ENCODE results near the gene NCBP1. TPM values are rescaled to one million over a fixed set of nuclear protein-coding genes. Genes with fewer than 3 reads are reported as not detected.
A peak's percentile ranks its signal among the peaks of the same experiment; 100 is the strongest.

The NCBP1 gene
- total and polyA plus RNA-seq, 11 donors, result 6.9 to 22.4 (median 19.6) TPM

DNA sequence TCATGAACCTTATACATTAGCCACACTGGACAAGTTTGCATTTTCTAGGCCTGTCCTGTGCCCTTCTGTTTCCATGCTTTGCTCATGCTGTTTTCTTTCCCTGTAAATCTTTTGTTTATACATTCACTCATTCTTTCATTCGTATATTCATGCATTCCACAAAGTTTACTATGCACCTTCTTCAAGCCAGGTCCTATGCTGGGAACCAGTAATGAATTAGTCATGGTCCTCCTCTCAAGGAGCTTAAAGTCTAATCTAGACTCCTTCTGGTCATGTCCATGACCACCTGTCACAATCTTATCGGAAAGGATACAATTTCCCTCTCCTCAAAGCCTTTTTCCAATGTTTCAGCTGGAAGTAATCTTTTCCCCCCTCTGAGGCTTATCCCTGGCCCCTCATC, 72.6 kb downstream of the NCBP1 start:
- Histone ChIP-seq H3K4me3 (no peak overlapping the region), H3K36me3 (no peaks in the 10 kb centered on the region), H3K4me1 (peaks cover 0 to 7% (median 0%) of the 10 kb centered on the region in 12 donors), H3K9me3 (no peaks in the 10 kb centered on the region), H3K27ac (no peak overlapping the region), H3K27me3 (peaks cover 0 to 28% (median 2%) of the 10 kb centered on the region in 9 donors)
- DNase-seq (no peak), ATAC-seq (no peak)
- TF ChIP-seq, protein P1, sequence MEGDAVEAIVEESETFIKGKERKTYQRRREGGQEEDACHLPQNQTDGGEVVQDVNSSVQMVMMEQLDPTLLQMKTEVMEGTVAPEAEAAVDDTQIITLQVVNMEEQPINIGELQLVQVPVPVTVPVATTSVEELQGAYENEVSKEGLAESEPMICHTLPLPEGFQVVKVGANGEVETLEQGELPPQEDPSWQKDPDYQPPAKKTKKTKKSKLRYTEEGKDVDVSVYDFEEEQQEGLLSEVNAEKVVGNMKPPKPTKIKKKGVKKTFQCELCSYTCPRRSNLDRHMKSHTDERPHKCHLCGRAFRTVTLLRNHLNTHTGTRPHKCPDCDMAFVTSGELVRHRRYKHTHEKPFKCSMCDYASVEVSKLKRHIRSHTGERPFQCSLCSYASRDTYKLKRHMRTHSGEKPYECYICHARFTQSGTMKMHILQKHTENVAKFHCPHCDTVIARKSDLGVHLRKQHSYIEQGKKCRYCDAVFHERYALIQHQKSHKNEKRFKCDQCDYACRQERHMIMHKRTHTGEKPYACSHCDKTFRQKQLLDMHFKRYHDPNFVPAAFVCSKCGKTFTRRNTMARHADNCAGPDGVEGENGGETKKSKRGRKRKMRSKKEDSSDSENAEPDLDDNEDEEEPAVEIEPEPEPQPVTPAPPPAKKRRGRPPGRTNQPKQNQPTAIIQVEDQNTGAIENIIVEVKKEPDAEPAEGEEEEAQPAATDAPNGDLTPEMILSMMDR (IDR thresholded peaks at IDR 0.05), result no peak
- no peak for TF ChIP-seq POLR2A (IDR thresholded peaks at IDR 0.05)
- intact Hi-C loops (cut with DNase I), result loop anchor here in 2 of 10 donors (10.0 kb wide), 2 partner anchors 241 to 549 kb away; partner anchors contain the start of gene TBC1D2 (in 1 of the 2)
- 82 to 85% (median 83%) methylated on average over 2 of the region's 2 CpGs for WGBS, 4 donors

DNA sequence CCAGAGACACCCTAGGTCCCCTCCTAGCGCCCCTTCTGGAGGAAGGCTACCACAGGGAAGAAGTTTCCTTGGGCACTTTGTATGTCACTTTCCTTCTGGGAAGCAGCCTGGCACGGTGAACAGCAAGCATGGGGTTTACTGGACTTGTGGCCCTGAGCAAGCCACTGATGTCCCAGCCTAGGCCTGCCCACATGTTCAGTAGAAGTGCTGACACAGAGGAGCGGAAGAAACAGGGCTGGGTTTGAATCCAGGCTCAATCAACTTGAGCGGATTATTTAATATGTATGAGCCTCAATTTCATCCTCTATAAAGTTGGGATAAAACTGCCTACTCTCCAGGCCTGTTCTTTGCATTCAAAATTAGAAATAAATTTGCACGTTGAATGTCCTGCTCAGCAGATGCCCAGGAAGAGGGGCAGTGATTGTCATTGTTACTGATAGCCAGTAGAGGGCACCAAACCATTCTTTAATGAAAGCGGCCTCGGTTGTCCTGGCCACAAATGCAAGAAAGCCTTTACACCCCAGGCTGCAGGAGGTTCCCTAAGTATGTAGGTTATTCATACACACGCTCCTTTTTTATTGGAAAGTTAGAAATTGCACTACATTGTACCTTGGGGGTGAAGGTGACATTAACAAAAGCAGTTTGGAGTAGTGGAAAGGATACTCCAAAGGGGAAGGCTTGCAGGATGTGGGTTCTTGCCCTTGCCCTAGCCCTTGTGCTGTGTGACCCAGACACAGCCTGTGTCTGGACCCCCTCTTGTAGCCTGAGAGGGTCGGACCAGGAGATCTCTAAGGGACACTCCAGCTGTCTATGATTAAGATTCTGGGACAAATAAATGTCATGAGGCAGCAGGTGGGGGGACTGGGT, 77.0 kb downstream of the NCBP1 start:
- DNase-seq (peak in 3 of 5 donors; percentile 27 to 50 (median 35)), ATAC-seq (peak; percentile 47 to 88 (median 85))
- TF ChIP-seq POLR2A (IDR thresholded peaks at IDR 0.05), result no peak
- TF ChIP-seq, protein P1 (IDR thresholded peaks at IDR 0.05), result peak; percentile 75 to 90 (median 86)
- Histone ChIP-seq H3K27ac (no peak overlapping the region), H3K36me3 (no peaks in the 10 kb centered on the region), H3K9me3 (no peaks in the 10 kb centered on the region), H3K4me3 (no peak overlapping the region), H3K4me1 (peaks cover 0 to 7% (median 0%) of the 10 kb centered on the region in 12 donors), H3K27me3 (peaks cover 0 to 37% (median 2%) of the 10 kb centered on the region in 9 donors)
- 23 to 26% (median 24%) methylated on average over 8 to 9 of the region's 9 CpGs for WGBS, 4 donors
- intact Hi-C loops (cut with DNase I), result loop anchor here in 9 of 10 donors (1.0 to 5.0 kb wide), 6 partner anchors 92 to 557 kb away; no protein-coding TSS in a partner anchor

DNA sequence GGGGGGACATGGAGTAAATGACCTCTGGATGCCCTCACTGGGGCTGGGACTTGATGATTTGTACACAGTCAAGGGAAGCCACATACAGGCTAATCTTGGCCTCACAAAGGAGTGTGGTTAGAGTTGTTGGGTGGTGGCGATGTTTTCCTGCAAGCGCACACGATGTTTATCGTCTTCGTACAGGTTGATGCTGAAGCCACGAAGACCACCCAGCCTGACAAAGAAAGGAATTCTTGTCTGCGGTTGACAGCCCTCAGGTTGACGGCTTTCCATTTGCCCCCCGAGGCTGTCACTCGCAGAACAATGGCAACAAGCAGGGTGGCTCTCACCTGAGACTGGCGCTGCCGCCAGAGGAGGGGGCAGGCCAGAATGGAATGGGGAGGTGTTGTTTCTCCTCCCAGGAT, 77.6 kb downstream of the NCBP1 start:
- Histone ChIP-seq H3K4me1 (peaks cover 0 to 7% (median 0%) of the 10 kb centered on the region in 12 donors), H3K27ac (no peak overlapping the region), H3K36me3 (no peaks in the 10 kb centered on the region), H3K27me3 (peaks cover 0 to 34% (median 2%) of the 10 kb centered on the region in 9 donors), H3K4me3 (no peak overlapping the region), H3K9me3 (no peaks in the 10 kb centered on the region)
- no peak for DNase-seq
- ATAC-seq, result no peak
- TF ChIP-seq POLR2A (IDR thresholded peaks at IDR 0.05), result no peak
- TF ChIP-seq, protein P1 (IDR thresholded peaks at IDR 0.05), result no peak
- 27 to 36% (median 31%) methylated on average over 12 of the region's 12 CpGs for WGBS, 4 donors
- intact Hi-C loops (cut with DNase I), result loop anchor here in 8 of 10 donors (2.0 to 5.0 kb wide), 5 partner anchors 91 to 556 kb away; no protein-coding TSS in a partner anchor

DNA sequence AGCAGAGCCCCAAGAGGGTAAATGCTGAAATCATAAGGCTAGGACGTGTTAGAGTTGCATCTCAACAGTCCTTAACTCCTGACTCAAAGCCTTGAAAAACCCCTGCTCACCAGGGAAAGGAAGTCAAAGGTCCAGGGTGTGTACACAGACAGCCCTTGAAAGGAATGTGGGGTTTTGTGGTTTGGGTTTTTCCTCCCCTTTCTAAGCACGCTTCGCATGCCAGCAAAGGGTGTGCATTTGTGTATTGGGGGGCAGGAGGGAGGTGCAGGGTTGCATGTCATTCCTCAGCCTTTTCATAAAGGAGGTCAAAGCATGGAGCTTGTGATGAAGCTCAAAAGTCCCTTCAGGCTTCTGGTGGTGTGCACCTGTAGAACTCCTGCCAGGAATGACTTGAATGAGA, 80.8 kb downstream of the NCBP1 start:
- 54 to 70% (median 61%) methylated on average over 3 of the region's 3 CpGs for WGBS, 4 donors

More for the DNA sequence above, 80.8 kb downstream of the NCBP1 start:
- Histone ChIP-seq H3K9me3 (no peaks in the 10 kb centered on the region), H3K36me3 (no peaks in the 10 kb centered on the region), H3K4me1 (peaks cover 0 to 7% (median 0%) of the 10 kb centered on the region in 12 donors), H3K4me3 (no peak overlapping the region), H3K27me3 (peaks cover 0 to 19% (median 2%) of the 10 kb centered on the region in 9 donors), H3K27ac (no peak overlapping the region)
- ATAC-seq (no peak), DNase-seq (no peak)
- intact Hi-C loops (cut with DNase I), result loop anchor here in 5 of 10 donors (5.0 kb wide), 4 partner anchors 88 to 553 kb away; no protein-coding TSS in a partner anchor
- no peak for TF ChIP-seq POLR2A (IDR thresholded peaks at IDR 0.05)
- TF ChIP-seq, protein P1 (IDR thresholded peaks at IDR 0.05), result no peak
